GM12864 (cell line): ENCODE results near the gene SAMHD1.
"Not testable (repeated sequence)": the region's sequence is repeated elsewhere in the genome, so short reads cannot be mapped to it uniquely, and the experiment has no call there.

Experiments used
- DNase-seq: peaks from one replicate; pipeline ENCODE4 v3.0.0-alpha.2; 2011; ENCODE audit warnings: low read depth
- H3K4me3 ChIP-seq: 2 replicates; pipeline ENCODE4 v1.5.1; 2011; ENCODE audit warnings: mild to moderate bottlenecking, low read depth, low read length, control low read depth
- CTCF ChIP-seq: IDR thresholded peaks from 2 replicates; pipeline ENCODE4 v1.5.1; 2011; ENCODE audit warnings: low read depth, mild to moderate bottlenecking, moderate library complexity, low read length, control low read depth, inconsistent platforms; ENCODE audit errors: missing control alignments

Gene SAMHD1

GRCh38 chr20:36845288-36845971 is 106.1 kb downstream of the SAMHD1 start:
- no peak for DNase-seq
- no peak overlapping the region; the same call in 1 of the 2 replicates for H3K4me3 ChIP-seq
- TF ChIP-seq CTCF, result no peak

GRCh38 chr20:36841030-36841429 is 110.5 kb downstream of the SAMHD1 start:
- not testable (repeated sequence) for H3K4me3 ChIP-seq, DNase-seq
